HG03457 (cell line): ENCODE results near the gene CLEC20A.
"Not testable (repeated sequence)": the region's sequence is repeated elsewhere in the genome, so short reads cannot be mapped to it uniquely, and the experiment has no call there.

Experiments used
- ATAC-seq: cut with Tn5 transposase; IDR thresholded peaks from one replicate; pipeline ENCODE4 v1.9.1; 2021; ENCODE audit warnings: moderate number of reproducible peaks; ENCODE audit not compliant: unreplicated experiment

The CLEC20A gene

DNA sequence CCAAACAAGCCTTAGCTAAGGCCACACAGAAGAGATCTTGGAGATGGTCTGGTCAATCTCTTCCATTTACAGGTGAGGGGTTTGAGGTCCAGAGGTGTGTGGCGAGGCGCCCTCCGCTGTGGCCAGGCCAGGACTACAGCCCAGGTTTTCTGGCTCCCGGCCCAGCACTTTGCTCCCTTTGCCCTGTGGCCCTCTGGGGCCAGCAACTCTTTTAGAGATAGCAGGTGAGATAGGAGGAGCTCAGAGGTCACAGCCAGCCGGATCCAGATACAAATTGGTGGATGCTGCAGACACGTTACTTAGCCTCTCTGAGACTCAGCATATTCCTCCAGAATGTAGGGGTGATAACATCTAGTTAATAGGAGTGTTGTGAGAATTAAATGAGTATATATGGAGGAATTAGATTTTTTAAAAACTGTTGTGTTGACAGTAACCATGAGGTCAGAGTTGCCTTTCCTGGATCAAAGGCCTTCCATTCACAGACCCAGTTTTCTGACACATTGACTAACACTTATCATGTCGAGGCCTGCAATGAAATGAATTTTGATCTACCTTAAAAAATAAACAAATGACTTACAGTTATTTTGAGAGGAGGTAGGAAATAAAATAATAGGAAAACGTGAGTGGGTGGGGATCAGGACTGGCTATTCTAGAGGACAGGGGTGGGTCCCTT lies 32.7 kb upstream of the CLEC20A start:
- ATAC-seq: no peak

DNA sequence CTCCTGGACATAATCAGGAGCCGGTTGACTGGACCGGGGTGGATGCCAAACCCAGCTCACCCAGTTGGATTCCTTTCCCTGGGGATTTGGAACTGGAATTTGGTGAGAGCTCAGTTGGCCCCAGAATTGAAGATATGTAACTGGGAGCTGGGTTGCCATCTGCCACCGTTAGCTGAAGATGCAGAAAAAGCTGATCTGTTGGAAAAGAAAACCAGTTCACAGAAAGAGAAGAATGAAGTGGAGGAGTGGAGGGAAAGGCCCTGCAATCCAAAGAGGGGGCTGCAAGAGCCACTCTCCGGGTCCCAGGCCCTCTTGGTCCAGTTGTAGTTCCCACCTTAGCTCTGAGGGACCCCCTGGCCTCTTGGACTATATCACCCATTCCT lies 32.2 kb upstream of the CLEC20A start:
- ATAC-seq: no peak

DNA sequence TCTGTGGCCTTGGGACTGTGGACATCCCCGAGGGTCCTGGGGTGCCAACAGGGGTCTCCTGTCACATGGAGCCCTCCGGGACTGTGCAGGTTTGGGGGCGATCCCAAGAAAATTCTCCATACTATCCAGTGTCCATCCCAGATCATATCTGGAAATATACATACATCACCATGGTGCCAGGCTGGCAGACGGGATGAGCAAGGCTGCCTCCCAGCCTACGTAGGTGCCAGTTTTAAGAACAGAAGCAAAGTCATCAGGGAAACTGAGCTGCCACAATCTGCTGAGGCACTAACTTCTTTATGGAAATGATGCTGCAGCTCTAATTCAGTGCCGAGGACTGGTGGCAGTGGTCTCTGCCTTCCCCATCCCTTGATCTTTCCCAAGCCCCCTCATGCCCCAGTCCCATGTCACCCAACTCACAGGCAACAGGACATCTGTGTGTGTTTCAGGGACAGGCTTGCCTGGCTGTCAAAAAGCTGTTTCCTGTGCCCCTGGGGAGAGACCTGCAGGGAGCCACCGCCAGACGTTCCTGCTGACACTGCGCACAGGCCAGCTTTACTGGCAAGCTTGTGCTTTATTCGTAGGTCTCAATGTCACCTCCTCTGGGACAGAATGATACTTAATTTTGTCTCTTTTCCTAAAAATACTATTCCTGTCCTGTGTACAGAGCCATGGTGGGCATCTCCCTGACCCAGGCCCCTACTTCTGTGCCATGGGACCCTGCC lies 31.6 kb upstream of the CLEC20A start:
- ATAC-seq: no peak

DNA sequence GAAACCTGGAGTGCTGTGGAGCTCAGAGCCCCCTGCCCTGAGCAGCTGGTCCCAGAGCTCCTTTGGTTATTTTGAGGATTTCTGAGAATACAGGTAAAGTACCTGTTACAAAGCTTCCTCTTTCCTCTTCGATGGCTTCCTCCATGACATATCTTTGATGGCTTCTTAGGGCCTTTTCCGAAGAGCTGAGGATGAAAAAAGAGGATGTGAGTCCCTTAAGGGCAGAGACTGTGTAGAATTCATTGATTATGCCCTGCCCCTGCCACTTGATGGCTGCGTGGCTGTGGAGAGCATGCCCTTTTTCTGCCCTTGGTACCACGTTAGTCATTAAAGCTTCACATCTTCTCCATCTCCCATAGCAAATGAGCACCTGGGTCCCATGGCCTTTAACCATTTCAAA lies 30.4 kb upstream of the CLEC20A start:
- ATAC-seq: no peak

DNA sequence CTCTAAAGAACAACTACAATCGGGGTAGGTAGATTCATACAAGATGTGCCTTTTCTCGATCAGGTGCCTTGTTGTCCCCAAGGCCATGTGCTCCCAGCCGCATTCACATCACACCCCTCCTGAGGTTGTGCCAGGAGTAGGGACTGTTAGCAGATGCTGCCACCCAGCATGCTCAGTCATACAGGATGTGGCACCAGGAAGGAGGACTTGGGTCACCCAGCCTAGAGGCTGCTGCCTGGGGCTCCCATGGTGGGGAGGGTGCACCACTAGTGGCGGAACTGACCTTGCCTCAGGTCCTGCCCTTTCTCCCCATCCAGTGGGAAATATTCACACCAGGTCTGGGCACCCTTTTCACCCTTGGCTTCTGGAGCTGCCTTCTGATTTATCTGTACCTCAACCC lies 24.5 kb upstream of the CLEC20A start:
- no peak for ATAC-seq

DNA sequence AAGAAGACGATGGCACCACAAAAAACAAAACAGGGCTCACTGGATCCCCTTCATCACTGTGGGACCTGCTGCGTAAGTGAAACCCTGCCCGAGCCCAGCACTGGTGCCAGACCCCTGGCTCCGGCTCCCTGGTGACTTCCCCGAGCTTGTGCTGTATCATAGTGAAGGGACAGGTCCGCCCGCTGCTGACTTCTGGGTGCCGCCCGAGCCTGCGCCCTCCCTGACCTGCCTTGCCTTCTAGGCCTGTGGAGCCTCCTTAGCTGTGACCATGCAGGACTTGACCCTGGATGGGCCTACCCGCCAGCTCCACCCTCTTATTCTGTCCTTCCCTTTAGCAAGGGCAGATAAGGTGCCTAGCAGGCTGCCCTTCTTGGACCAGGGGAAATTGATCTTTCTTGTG lies 24.0 kb upstream of the CLEC20A start:
- no peak for ATAC-seq

DNA sequence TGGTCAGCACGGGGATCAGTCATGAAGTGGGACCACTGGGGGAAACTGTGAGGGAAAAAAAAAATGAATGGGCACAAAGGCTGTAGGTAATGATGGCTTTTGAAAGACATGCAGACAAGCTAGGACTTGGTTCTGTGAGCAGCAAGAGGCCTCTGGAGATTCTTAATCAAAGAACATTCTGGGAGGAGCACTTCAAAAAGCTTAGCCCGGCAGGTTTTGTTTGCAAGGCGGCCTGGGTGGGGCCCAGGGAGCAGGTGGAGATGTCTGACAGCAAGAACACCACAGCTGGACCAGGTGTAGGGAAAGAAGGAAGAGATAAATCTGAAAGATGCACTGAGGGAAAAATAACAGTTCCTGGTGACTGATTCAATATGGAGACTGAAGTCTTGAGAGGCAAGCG lies 22.1 kb upstream of the CLEC20A start:
- no peak for ATAC-seq

DNA sequence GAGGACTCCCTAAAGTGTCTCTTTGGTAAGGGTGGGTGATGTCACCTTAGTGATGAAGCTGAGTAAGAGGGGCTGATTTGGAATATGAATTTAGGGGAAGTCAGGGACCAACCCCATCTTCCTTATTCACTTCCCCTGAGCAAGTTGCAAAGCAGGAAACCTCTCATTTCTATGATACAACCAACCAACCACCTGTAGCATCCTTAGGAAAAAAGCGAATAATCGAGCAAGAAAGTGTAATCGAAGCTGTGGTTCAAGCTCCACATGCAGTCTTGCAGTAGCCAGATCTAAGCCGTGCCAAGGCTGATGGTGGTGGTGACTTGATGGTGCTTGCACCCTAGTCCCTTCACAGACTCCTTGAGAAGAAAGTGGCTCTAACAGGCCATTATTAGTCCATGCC lies 19.3 kb upstream of the CLEC20A start:
- no peak for ATAC-seq

DNA sequence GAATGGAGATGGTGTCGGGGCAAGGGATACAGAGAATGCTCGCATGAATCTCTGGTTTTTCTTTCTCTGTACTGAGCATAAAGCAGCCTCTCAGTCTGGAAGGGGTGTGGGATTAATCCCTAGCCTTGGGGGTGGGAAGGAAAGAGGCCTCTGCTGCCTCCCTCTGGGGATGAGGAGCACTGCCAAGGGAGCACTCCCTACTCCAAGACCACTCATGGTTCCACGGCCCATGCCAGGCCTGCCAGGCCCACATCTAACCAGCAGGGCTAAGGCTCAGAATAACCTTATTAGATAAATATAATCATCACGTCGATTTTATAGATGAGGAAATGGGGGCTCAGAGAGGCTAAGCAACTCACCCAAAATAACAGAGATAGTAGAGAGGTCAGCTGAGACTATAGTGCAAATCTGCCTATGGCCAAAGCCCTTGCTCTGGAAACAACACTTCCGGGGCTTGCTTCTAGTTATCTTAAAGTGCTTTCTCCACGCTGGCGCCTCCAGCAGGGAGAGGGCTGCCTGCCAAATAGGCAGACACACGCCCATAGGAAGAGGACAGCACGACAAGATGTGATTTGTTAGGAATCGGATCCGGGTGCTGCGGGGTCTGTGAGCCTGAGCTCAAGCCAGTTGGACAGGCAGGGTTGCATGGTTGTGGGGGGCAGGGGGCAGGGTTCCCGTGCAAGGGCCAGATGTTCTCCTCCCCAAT lies 16.7 kb upstream of the CLEC20A start:
- ATAC-seq: no peak

DNA sequence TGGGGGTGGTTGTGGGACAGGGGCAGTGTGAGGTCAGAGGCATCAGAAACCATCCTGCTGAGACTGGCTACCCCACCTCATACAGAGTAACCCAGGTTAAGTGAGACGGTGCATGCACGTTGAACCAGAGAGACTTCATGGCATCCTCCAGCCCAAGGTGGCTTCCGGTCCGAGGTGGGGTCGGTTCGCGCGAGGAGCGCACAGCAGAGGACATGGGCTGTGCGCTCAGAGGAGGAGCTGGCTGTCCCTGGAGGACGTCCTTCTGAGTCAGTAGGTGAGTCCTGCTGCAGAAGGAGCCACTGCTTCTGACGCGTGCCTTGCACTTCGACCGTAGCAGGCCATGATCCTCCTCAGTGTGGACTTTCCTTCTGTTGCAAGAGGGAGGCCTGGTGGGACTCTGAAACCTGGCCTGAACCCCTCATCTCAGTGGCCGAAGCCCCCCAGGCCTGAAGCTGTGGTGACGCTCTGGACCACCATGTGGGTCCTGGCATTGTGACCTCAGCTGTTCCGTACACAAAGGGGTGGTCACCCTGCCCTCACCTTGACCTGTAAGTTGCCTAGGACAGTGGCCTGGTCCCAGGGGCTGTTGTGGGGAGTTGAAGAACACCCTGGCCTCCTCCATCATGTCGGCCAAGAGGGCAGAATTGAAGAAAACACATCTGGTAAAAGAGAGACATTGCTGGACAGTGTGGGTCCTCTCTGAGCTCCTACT lies 16.0 kb upstream of the CLEC20A start, which contains the start of gene TEX35:
Gene TEX35 (plus strand): TSS at position 544 of the 712 bp plus-strand sequence. CDS start 80 bp downstream, at position 624.
- no peak for ATAC-seq

DNA sequence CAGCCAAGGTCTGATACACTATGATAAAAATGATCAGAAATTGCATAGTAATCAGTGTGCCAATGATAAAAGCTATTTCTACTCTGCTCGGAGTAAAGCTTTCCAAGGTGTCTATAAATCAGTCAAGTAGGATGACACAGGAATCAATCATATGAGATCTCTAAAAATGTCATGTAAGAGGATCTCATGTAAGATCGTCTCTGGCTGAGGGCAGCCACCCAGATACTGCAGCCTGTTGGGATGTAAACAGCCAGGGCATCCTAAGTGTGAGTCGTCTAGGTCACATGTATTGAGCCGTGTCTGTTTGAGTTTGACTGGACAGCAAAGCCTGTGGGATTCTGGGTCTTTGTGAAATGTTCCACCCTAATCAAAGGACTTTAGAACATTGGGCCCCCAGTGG lies 13.4 kb upstream of the CLEC20A start:
- no peak for ATAC-seq

DNA sequence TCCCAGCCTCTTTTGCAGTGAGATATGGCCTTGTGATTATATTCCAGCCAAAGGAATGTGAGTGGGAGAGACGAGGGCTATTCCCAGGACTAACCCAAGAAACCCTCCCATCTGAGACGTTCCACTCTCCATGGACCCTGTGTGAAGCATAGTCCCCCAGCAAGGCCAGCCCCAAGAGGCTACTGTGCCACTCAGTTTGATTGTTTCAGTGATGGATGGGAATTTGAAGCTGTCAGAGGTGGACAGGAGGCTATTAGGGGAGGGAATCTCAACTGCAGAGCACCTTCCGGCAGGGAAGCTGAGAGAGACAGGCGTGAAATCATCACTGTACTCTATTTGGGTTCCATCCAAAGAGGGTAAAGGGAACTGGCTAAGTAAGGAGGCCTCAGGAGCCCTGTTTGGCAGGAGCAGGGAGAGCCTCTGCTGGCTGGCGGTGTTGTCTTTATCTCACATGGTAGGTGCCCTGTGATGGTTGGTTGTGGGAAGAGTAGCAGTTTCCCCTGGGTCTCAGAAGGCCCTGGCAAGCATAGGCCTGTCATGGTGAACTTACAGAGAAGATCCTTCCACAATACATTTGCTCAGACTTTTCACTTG lies 12.7 kb upstream of the CLEC20A start:
- no peak for ATAC-seq

DNA sequence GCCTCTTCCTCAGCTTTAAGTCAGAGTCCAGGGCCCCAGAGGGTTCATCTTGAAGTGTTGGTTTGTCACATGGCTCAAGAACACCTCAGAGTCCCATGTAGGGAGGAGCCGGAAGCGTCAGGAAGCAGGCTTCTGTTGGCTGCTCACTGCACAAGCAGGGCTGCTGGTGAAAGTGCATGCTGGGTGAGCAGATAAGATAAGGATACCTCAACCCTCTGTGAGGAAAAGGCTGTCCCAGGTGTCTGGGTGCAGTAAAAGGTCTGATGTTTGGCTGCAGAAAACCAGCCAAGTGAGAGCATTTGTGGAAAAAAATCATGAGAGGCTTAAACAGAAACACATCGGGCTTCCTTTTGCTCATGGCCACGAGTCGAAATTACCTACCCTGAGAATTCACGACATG lies 9.9 kb upstream of the CLEC20A start:
- no peak for ATAC-seq

DNA sequence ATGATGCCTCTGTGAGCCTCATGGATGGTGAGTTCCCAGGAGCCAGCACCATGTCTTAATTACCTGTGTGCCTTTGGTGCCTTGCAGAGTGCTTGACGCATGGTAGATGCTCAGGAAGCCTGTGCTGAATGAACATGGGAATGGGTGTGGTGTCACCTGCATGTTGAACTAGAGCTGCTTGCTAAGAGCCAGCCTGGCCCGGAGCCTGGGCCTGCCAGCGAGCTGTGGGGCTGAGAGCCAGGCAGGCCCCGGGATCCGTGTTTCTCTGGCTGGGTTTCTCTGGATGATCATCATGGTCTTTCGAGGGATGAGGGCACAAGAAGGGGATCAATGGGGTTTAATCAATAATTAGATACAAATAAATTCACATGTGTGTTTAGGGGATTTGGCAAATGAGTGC lies 9.4 kb upstream of the CLEC20A start:
- ATAC-seq: no peak

DNA sequence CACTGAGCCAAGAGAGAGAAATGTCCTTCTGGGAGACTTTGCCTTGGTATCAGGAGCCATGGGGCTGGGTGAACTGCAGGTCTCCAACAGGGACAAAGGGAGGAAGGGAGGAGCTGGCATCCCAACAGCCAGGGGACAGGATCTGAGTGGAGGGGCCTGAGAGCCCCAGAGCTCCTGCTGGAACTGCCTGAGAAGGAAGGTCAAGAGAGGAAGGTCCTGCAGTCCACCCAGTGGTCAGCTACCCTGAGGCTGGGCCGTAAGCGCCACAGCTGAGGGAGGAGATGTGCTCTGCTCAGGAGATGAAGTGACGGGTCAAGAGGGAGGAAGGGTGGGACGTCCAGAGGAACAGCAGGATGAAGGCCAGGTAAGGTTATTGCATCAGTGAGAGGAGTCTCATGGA lies 7.5 kb upstream of the CLEC20A start:
- ATAC-seq: no peak

DNA sequence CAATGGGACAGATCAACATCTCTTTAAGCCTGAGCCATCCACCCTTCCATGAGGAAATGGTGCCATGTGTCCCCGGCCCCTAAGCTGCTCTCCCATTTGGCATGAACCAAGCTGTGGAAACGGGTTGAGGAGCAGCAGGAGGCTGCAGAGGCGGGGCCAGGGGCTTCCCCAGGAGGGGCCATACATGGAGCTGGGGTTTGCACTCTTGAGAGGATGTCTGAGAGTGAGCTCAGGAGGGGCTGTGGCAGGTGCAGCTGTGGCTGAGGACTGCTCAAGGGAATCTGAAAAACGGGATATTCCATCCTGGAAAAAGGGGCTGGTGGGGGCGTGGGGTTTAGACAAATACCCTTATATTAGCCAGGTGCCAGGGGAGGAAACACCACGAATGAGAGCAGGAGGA lies 7.1 kb upstream of the CLEC20A start:
- no peak for ATAC-seq

DNA sequence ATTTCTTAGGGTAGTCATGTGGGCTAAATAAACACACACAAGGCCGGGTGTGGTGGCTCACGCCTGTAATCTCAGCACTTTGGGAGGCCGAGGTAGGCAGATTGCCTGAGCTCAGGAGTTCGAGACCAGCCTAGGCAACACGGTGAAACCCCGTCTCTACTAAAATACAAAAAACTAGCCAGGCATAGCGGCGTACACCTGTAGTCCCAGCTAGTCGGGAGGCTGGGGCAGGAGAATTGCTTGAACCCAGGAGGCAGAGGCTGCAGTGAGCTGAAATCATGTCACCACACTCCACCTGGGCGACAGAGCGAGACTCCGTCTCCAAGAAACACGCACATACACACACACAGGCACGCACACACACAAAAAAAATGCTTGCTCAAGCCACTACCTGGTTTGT lies 6.6 kb upstream of the CLEC20A start:
- not testable (repeated sequence) for ATAC-seq

DNA sequence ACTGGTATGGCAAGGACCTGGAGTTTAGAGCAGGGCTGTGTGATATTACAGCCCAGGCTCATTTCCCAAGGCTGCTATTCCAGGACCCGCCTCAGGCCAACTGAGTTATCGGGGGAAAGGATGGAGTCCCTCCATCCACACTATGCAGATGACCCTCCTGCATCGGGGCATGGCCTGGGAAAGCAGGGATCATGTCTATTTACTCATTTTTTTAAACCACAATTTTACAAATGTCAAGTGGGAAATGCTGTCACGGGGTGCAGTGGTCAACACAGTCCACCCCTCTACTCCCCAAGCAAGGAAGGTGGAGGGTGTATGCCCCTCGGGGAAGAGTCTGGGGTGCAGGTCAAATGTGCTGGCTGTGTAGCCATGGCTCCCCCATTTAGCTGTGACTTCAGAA lies 6.1 kb upstream of the CLEC20A start:
- ATAC-seq: no peak

DNA sequence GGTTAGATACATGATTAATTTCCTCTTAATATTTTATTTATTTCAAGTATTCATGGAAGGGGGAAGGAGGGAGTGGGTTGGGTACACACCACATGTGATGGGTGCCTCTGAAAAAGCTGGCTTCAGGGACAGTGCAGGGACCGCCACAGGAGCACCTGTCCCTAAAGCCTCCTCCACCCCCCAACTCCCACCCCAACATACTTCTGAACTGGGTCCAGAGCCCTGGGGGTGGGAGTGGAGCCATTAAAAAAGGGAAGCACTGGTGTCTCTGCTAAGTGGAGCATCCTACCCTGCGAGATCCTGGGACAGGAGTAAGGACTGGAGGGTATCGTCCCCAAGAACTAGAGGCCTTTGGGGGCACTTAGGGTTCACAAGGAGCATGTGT lies 5.6 kb upstream of the CLEC20A start:
- no peak for ATAC-seq

DNA sequence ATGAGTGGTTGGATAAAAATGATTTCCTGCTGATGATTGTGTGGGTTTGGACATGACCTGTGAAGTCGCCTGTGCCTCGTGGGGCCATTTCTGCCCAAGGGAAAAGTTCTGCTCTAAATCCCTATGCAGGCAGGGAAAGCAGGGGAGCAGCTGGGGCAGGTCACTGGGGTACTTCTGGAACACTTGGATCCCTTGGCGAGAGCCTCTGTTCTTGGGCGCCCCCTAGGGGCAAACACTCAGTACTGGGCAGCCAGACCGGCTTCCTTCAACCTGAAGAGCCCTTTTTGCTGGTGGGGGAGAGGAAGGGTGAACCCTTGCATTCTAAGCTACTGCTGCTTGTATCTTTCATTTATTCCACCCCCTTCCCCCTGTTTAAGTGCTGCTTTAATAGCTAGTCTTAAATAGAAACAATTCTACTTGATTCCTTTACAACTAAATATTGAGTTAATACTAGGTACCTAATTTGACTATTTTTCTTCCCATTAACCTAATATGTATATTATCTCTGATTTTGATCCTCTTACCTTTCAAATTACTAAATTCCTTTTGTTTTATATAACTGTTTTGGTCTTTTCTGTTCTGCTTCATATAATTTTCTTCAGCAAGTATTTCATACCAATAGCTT lies 5.1 kb upstream of the CLEC20A start:
- ATAC-seq: peak; percentile 83
